ENCODE data around the gene PCSK2.

GRCh38 chr20:17227219-17227575 lies 357 bp downstream of the PCSK2 start:
- no peak for TF ChIP-seq CTCF (conservative IDR thresholded peaks at IDR 0.05)
- TF ChIP-seq ZFX (IDR thresholded peaks at IDR 0.05), result no peak
